ENCODE results near the gene OR10Z1.

OR10Z1 gene

GRCh38 chr1:158638146-158638545 lies 33.1 kb downstream of the OR10Z1 start:
- no peak overlapping the region for H2AFZ ChIP-seq (ENCODE audit: low read depth, low read length)
- H3K4me1 ChIP-seq (ENCODE audit: insufficient read depth, low read length) = no peaks in the 10 kb centered on the region
- no peaks in the 10 kb centered on the region for H3K27me3 ChIP-seq (ENCODE audit: insufficient read depth, low read length)
- no peak overlapping the region for H3K4me3 ChIP-seq (ENCODE audit: low read length)
- H3K36me3 ChIP-seq (ENCODE audit: insufficient read depth, low read length) = no peaks in the 10 kb centered on the region
- no peaks in the 10 kb centered on the region for H3K9me3 ChIP-seq (ENCODE audit: low read length)

GRCh38 chr1:158638904-158639303 lies 33.8 kb downstream of the OR10Z1 start:
- H3K4me1 ChIP-seq (ENCODE audit: insufficient read depth, low read length) = no peaks in the 10 kb centered on the region
- H2AFZ ChIP-seq (ENCODE audit: low read depth, low read length) = no peak overlapping the region
- H3K4me3 ChIP-seq (ENCODE audit: low read length) = no peak overlapping the region
- no peaks in the 10 kb centered on the region for H3K36me3 ChIP-seq (ENCODE audit: insufficient read depth, low read length)
- H3K27me3 ChIP-seq (ENCODE audit: insufficient read depth, low read length) = no peaks in the 10 kb centered on the region
- H3K9me3 ChIP-seq (ENCODE audit: low read length) = no peaks in the 10 kb centered on the region

- H3K27me3 ChIP-seq (ENCODE audit: insufficient read depth, low read length) = no peaks in the 10 kb centered on the region
- H3K4me3 ChIP-seq (ENCODE audit: low read length) = no peak overlapping the region
- H3K36me3 ChIP-seq (ENCODE audit: insufficient read depth, low read length) = no peaks in the 10 kb centered on the region
- H3K9me3 ChIP-seq (ENCODE audit: low read length) = no peaks in the 10 kb centered on the region
- H3K4me1 ChIP-seq (ENCODE audit: insufficient read depth, low read length) = no peaks in the 10 kb centered on the region
- H2AFZ ChIP-seq (ENCODE audit: low read depth, low read length) = no peak overlapping the region
These were observed 39.4 kb downstream of the OR10Z1 start for GRCh38 chr1:158644449-158644848.

- no peaks in the 10 kb centered on the region for H3K9me3 ChIP-seq (ENCODE audit: low read length)
- no peak overlapping the region for H2AFZ ChIP-seq (ENCODE audit: low read depth, low read length)
- H3K36me3 ChIP-seq (ENCODE audit: insufficient read depth, low read length) = no peaks in the 10 kb centered on the region
- H3K4me1 ChIP-seq (ENCODE audit: insufficient read depth, low read length) = no peaks in the 10 kb centered on the region
- H3K4me3 ChIP-seq (ENCODE audit: low read length) = no peak overlapping the region
- H3K27me3 ChIP-seq (ENCODE audit: insufficient read depth, low read length) = no peaks in the 10 kb centered on the region
These were observed 41.4 kb downstream of the OR10Z1 start for GRCh38 chr1:158646465-158646864.

- no peaks in the 10 kb centered on the region for H3K27me3 ChIP-seq (ENCODE audit: insufficient read depth, low read length)
- H3K9me3 ChIP-seq (ENCODE audit: low read length) = no peaks in the 10 kb centered on the region
- H3K4me1 ChIP-seq (ENCODE audit: insufficient read depth, low read length) = no peaks in the 10 kb centered on the region
- no peak overlapping the region for H3K4me3 ChIP-seq (ENCODE audit: low read length)
- no peaks in the 10 kb centered on the region for H3K36me3 ChIP-seq (ENCODE audit: insufficient read depth, low read length)
- H2AFZ ChIP-seq (ENCODE audit: low read depth, low read length) = no peak overlapping the region
These were observed 44.0 kb downstream of the OR10Z1 start for GRCh38 chr1:158649052-158649451.

- H3K36me3 ChIP-seq (ENCODE audit: insufficient read depth, low read length) = no peaks in the 10 kb centered on the region
- no peaks in the 10 kb centered on the region for H3K27me3 ChIP-seq (ENCODE audit: insufficient read depth, low read length)
- H3K4me3 ChIP-seq (ENCODE audit: low read length) = no peak overlapping the region
- no peak overlapping the region for H2AFZ ChIP-seq (ENCODE audit: low read depth, low read length)
- H3K4me1 ChIP-seq (ENCODE audit: insufficient read depth, low read length) = no peaks in the 10 kb centered on the region
- no peaks in the 10 kb centered on the region for H3K9me3 ChIP-seq (ENCODE audit: low read length)
These were observed 47.8 kb downstream of the OR10Z1 start for GRCh38 chr1:158652721-158653334.

- H3K4me3 ChIP-seq (ENCODE audit: low read length) = no peak overlapping the region
- H3K9me3 ChIP-seq (ENCODE audit: low read length) = no peaks in the 10 kb centered on the region
- no peaks in the 10 kb centered on the region for H3K4me1 ChIP-seq (ENCODE audit: insufficient read depth, low read length)
- no peaks in the 10 kb centered on the region for H3K36me3 ChIP-seq (ENCODE audit: insufficient read depth, low read length)
- no peaks in the 10 kb centered on the region for H3K27me3 ChIP-seq (ENCODE audit: insufficient read depth, low read length)
- no peak overlapping the region for H2AFZ ChIP-seq (ENCODE audit: low read depth, low read length)
These were observed 49.0 kb downstream of the OR10Z1 start for GRCh38 chr1:158654086-158654485.

- no peaks in the 10 kb centered on the region for H3K4me1 ChIP-seq (ENCODE audit: insufficient read depth, low read length)
- no peaks in the 10 kb centered on the region for H3K36me3 ChIP-seq (ENCODE audit: insufficient read depth, low read length)
- H3K9me3 ChIP-seq (ENCODE audit: low read length) = no peaks in the 10 kb centered on the region
- no peak overlapping the region for H2AFZ ChIP-seq (ENCODE audit: low read depth, low read length)
- no peaks in the 10 kb centered on the region for H3K27me3 ChIP-seq (ENCODE audit: insufficient read depth, low read length)
- no peak overlapping the region for H3K4me3 ChIP-seq (ENCODE audit: low read length)
These were observed 49.5 kb downstream of the OR10Z1 start for GRCh38 chr1:158654571-158654970.
